Karpas-422 (cell line): ENCODE data around the gene CEP20. TPM values are rescaled to one million over a fixed set of nuclear protein-coding genes. Genes with fewer than 3 reads are reported as not detected.
"Not testable (repeated sequence)": the region's sequence is repeated elsewhere in the genome, so short reads cannot be mapped to it uniquely, and the experiment has no call there.

Source experiments
- DNase-seq: peaks from one replicate; pipeline ENCODE4 v3.0.0-alpha.2; 2015
- H2AFZ ChIP-seq: fragments of 200-600 bp; sonication (generic); 2 replicates; pipeline ENCODE4 v1.6.1; 2014; ENCODE audit warnings: antibody characterized with exemption, low read length, mixed read lengths
- H3K27ac ChIP-seq: fragments of 200-600 bp; sonication (generic); 2 replicates; pipeline ENCODE4 v1.5.1; 2014; ENCODE audit warnings: mild to moderate bottlenecking, low read length, moderate library complexity
- H3K27me3 ChIP-seq: fragments of 200-600 bp; sonication (generic); 2 replicates; pipeline ENCODE4 v1.6.1; 2014; ENCODE audit warnings: low read length, mixed read lengths
- H3K36me3 ChIP-seq: fragments of 200-600 bp; sonication (generic); 2 replicates; pipeline ENCODE4 v1.6.1; 2014; ENCODE audit warnings: low read length, mixed read lengths; ENCODE audit not compliant: insufficient read depth
- H3K4me1 ChIP-seq: fragments of 200-600 bp; sonication (generic); 2 replicates; pipeline ENCODE4 v1.6.1; 2014; ENCODE audit warnings: mild to moderate bottlenecking, low read length, mixed read lengths
- H3K4me2 ChIP-seq: fragments of 200-600 bp; sonication (generic); 2 replicates; pipeline ENCODE4 v1.6.1; 2014; ENCODE audit warnings: low read length, low read depth, mild to moderate bottlenecking; ENCODE audit not compliant: poor library complexity, severe bottlenecking
- H3K4me3 ChIP-seq: fragments of 200-600 bp; sonication (generic); 2 replicates; pipeline ENCODE4 v1.5.1; 2014; ENCODE audit warnings: mild to moderate bottlenecking, antibody characterized with exemption, low read length, mixed read lengths
- H3K79me2 ChIP-seq: fragments of 200-600 bp; sonication (generic); 2 replicates; pipeline ENCODE4 v1.6.1; 2014; ENCODE audit warnings: mild to moderate bottlenecking, low read length, mixed read lengths
- H3K9ac ChIP-seq: fragments of 200-600 bp; sonication (generic); 2 replicates; pipeline ENCODE4 v1.6.0; 2014; ENCODE audit warnings: low read length
- H3K9me2 ChIP-seq: fragments of 200-600 bp; sonication (generic), shearing (Covaris generic); replicated peaks from 2 replicates; pipeline ENCODE4 v1.6.0; 2014; ENCODE audit warnings: mild to moderate bottlenecking, low read length, moderate library complexity; ENCODE audit not compliant: insufficient read depth
- H3K9me3 ChIP-seq: fragments of 300-700, 200-600 bp; sonication (generic); 2 replicates; pipeline ENCODE4 v1.6.1; 2014; ENCODE audit warnings: low read length, mixed read lengths
- H4K20me1 ChIP-seq: fragments of 200-600 bp; sonication (generic); 2 replicates; pipeline ENCODE4 v1.6.1; 2014; ENCODE audit warnings: mild to moderate bottlenecking, antibody characterized with exemption, low read length, low read depth; ENCODE audit not compliant: insufficient read depth
- total RNA-seq: library from RNA; depleted of rRNA; stranded (reverse); fragments of >200 nt; shearing (Covaris generic); gene quantifications from 2 replicates; pipeline ENCODE4 v1.2.3, GENCODE V29; 2014; ENCODE audit warnings: low replicate concordance

Gene CEP20
- total RNA-seq, 1 experiment from 2014 or later, result 45.3 TPM

- H3K4me1 ChIP-seq, result no peaks in the 10 kb centered on the region
- H3K9me2 ChIP-seq, result no peaks in the 10 kb centered on the region
- no peaks in the 10 kb centered on the region for H4K20me1 ChIP-seq
- no peak for DNase-seq
- H2AFZ ChIP-seq, result no peak overlapping the region
- no peaks in the 10 kb centered on the region for H3K9me3 ChIP-seq
- no peaks in the 10 kb centered on the region for H3K27me3 ChIP-seq
- H3K79me2 ChIP-seq, result no peaks in the 10 kb centered on the region
- no peak overlapping the region for H3K4me3 ChIP-seq
- H3K36me3 ChIP-seq, result no peaks in the 10 kb centered on the region
- H3K27ac ChIP-seq, result no peak overlapping the region
- H3K4me2 ChIP-seq, result no peak overlapping the region
- no peak overlapping the region for H3K9ac ChIP-seq
Measured at GRCh38 chr16:15919331-15919730, 30.9 kb upstream of the CEP20 start.

- H3K36me3 ChIP-seq, H3K4me1 ChIP-seq, H3K4me2 ChIP-seq, DNase-seq, H3K79me2 ChIP-seq, H4K20me1 ChIP-seq, H3K9me3 ChIP-seq, H3K27ac ChIP-seq, H3K27me3 ChIP-seq, H3K9me2 ChIP-seq, H3K4me3 ChIP-seq, H2AFZ ChIP-seq, H3K9ac ChIP-seq: not testable (repeated sequence)
Measured at GRCh38 chr16:15918314-15918713, 29.9 kb upstream of the CEP20 start.

- Histone ChIP-seq H3K4me1 (no peaks in the 10 kb centered on the region), H3K36me3 (no peaks in the 10 kb centered on the region), H3K9me2 (no peaks in the 10 kb centered on the region), H3K9ac (no peak overlapping the region), H3K27ac (no peak overlapping the region), H3K79me2 (no peaks in the 10 kb centered on the region), H4K20me1 (no peaks in the 10 kb centered on the region), H3K27me3 (no peaks in the 10 kb centered on the region), H3K4me2 (no peak overlapping the region), H3K4me3 (no peak overlapping the region), H3K9me3 (no peaks in the 10 kb centered on the region), H2AFZ (no peak overlapping the region)
- no peak for DNase-seq
Measured at GRCh38 chr16:15916323-15916722, 27.9 kb upstream of the CEP20 start.

GRCh38 chr16:15915555-15916081 lies 27.2 kb upstream of the CEP20 start:
- H3K4me3 ChIP-seq, result no peak overlapping the region
- H3K4me1 ChIP-seq, result no peaks in the 10 kb centered on the region
- H2AFZ ChIP-seq, result no peak overlapping the region
- no peak for DNase-seq
- no peaks in the 10 kb centered on the region for H3K9me3 ChIP-seq
- no peak overlapping the region for H3K9ac ChIP-seq
- no peak overlapping the region for H3K27ac ChIP-seq
- no peaks in the 10 kb centered on the region for H3K27me3 ChIP-seq
- H3K79me2 ChIP-seq, result no peaks in the 10 kb centered on the region
- no peak overlapping the region for H3K4me2 ChIP-seq
- H3K9me2 ChIP-seq, result no peaks in the 10 kb centered on the region
- H3K36me3 ChIP-seq, result no peaks in the 10 kb centered on the region
- no peaks in the 10 kb centered on the region for H4K20me1 ChIP-seq

- Histone ChIP-seq H4K20me1 (no peaks in the 10 kb centered on the region), H3K36me3 (no peaks in the 10 kb centered on the region), H3K4me2 (no peak overlapping the region), H3K79me2 (no peaks in the 10 kb centered on the region), H3K4me1 (peaks cover 3% of the 10 kb centered on the region), H3K27ac (no peak overlapping the region), H3K9me3 (no peaks in the 10 kb centered on the region), H3K27me3 (no peaks in the 10 kb centered on the region), H2AFZ (no peak overlapping the region), H3K9me2 (no peaks in the 10 kb centered on the region), H3K9ac (no peak overlapping the region), H3K4me3 (no peak overlapping the region)
- DNase-seq, result no peak
Measured at GRCh38 chr16:15913046-15913698, 24.8 kb upstream of the CEP20 start.

- peaks cover 8% of the 10 kb centered on the region for H3K4me1 ChIP-seq
- no peaks in the 10 kb centered on the region for H4K20me1 ChIP-seq
- no peak overlapping the region for H3K9ac ChIP-seq
- no peak overlapping the region for H3K27ac ChIP-seq
- H2AFZ ChIP-seq, result no peak overlapping the region
- no peaks in the 10 kb centered on the region for H3K27me3 ChIP-seq
- H3K4me3 ChIP-seq, result no peak overlapping the region
- no peaks in the 10 kb centered on the region for H3K36me3 ChIP-seq
- no peaks in the 10 kb centered on the region for H3K79me2 ChIP-seq
- H3K4me2 ChIP-seq, result no peak overlapping the region
- DNase-seq, result no peak
- no peaks in the 10 kb centered on the region for H3K9me2 ChIP-seq
- no peaks in the 10 kb centered on the region for H3K9me3 ChIP-seq
Measured at GRCh38 chr16:15911198-15911597, 22.8 kb upstream of the CEP20 start.

GRCh38 chr16:15907863-15908478 lies 19.6 kb upstream of the CEP20 start:
- Histone ChIP-seq H3K79me2 (no peaks in the 10 kb centered on the region), H3K27ac (no peak overlapping the region), H4K20me1 (no peaks in the 10 kb centered on the region), H3K27me3 (no peaks in the 10 kb centered on the region), H3K4me2 (peak overlapping the region; percentile 59), H2AFZ (peak overlapping the region; percentile 96), H3K4me1 (peaks cover 8% of the 10 kb centered on the region), H3K9me2 (no peaks in the 10 kb centered on the region), H3K9me3 (no peaks in the 10 kb centered on the region), H3K36me3 (no peaks in the 10 kb centered on the region), H3K9ac (peak overlapping the region; percentile 35), H3K4me3 (peak overlapping the region; percentile 41; the same call in 1 of the 2 replicates)
- DNase-seq, result peak; percentile 98

- Histone ChIP-seq H3K79me2 (no peaks in the 10 kb centered on the region), H3K4me2 (no peak overlapping the region), H3K4me3 (no peak overlapping the region), H3K9me3 (no peaks in the 10 kb centered on the region), H2AFZ (no peak overlapping the region), H3K9me2 (no peaks in the 10 kb centered on the region), H3K27me3 (no peaks in the 10 kb centered on the region), H4K20me1 (no peaks in the 10 kb centered on the region), H3K36me3 (no peaks in the 10 kb centered on the region), H3K4me1 (peaks cover 8% of the 10 kb centered on the region), H3K27ac (no peak overlapping the region), H3K9ac (no peak overlapping the region)
- no peak for DNase-seq
Measured at GRCh38 chr16:15906439-15906838, 18.0 kb upstream of the CEP20 start.
